Smooth muscle cell (in vitro differentiated cells): ENCODE results near the gene SAP30. TPM values are rescaled to one million over a fixed set of nuclear protein-coding genes. Genes with fewer than 3 reads are reported as not detected.
A peak's percentile ranks its signal among the peaks of the same experiment; 100 is the strongest.

Experiments
- DNase-seq: peaks from one replicate; lab custom pipeline; 2025; ENCODE audit not compliant: unreplicated experiment; lab: John Stamatoyannopoulos, UW
- H2AFZ ChIP-seq: fragments of 200-600 bp; sonication (generic); 2 replicates; pipeline ENCODE4 v1.6.0; 2016; ENCODE audit warnings: antibody characterized with exemption, low read depth, mild to moderate bottlenecking
- H3F3A ChIP-seq: fragments of 200-600 bp; sonication (generic); 2 replicates; pipeline ENCODE4 v1.6.0; 2017; ENCODE audit warnings: antibody characterized with exemption, low read depth
- H3K27ac ChIP-seq: fragments of 200-600 bp; sonication (generic); 2 replicates; pipeline ENCODE4 v1.5.1; 2016; ENCODE audit warnings: low read depth, mild to moderate bottlenecking
- H3K27me3 ChIP-seq: fragments of 200-600 bp; sonication (generic); 2 replicates; pipeline ENCODE4 v1.6.1; 2016; ENCODE audit warnings: low read depth, mild to moderate bottlenecking
- H3K36me3 ChIP-seq: fragments of 200-600 bp; sonication (generic); 2 replicates; pipeline ENCODE4 v1.5.1; 2016; ENCODE audit warnings: low read depth
- H3K4me1 ChIP-seq: fragments of 200-600 bp; sonication (generic); 2 replicates; pipeline ENCODE4 v1.5.1; 2016; ENCODE audit warnings: low read depth
- H3K4me2 ChIP-seq: fragments of 200-600 bp; sonication (generic); 2 replicates; pipeline ENCODE4 v1.6.0; 2016; ENCODE audit warnings: mild to moderate bottlenecking
- H3K4me3 ChIP-seq: fragments of 200-600 bp; sonication (generic); 2 replicates; pipeline ENCODE4 v1.5.1; 2016; ENCODE audit warnings: mild to moderate bottlenecking
- H3K79me2 ChIP-seq: fragments of 200-600 bp; sonication (generic); 2 replicates; pipeline ENCODE4 v1.6.0; 2016; ENCODE audit warnings: low read depth, mild to moderate bottlenecking
- H3K9ac ChIP-seq: fragments of 200-600 bp; sonication (generic); 2 replicates; pipeline ENCODE4 v1.6.0; 2016; ENCODE audit warnings: low read depth
- H3K9me3 ChIP-seq: fragments of 200-600 bp; sonication (generic); replicated peaks from 2 replicates; pipeline ENCODE4 v1.5.1; 2016; ENCODE audit warnings: low read depth
- H4K20me1 ChIP-seq: fragments of 200-600 bp; sonication (generic); 2 replicates; pipeline ENCODE4 v1.6.0; 2016; ENCODE audit warnings: low read depth
- CTCF ChIP-seq: fragments of 200-600 bp; sonication (generic); IDR thresholded peaks from 2 replicates; pipeline ENCODE4 v1.5.1; 2017; ENCODE audit warnings: borderline replicate concordance, mild to moderate bottlenecking, antibody characterized with exemption; ENCODE audit not compliant: insufficient read depth, poor library complexity, severe bottlenecking
- WGBS: methylation state at CpG from one replicate; pipeline ENCODE4 v1.1.7; 2016; ENCODE audit warnings: low lambda C conversion rate; 5-methylcytosine and 5-hydroxymethylcytosine counted together
- polyA plus RNA-seq: library from polyadenylated mRNA; unstranded; fragments of >200 nt; fragmentation: Nextera tagmentation; extraction: Ambion mirVana; gene quantifications from 2 replicates; pipeline ENCODE4 v1.2.1, GENCODE V29; 2016
- total RNA-seq: library from RNA; depleted of rRNA; stranded (reverse); fragments of >200 nt; gene quantifications from 2 replicates; pipeline ENCODE4 v1.2.3, GENCODE V29; 2014

The SAP30 gene
- total and polyA plus RNA-seq, 2 experiments from 2014 or later: 18.6 to 35.2 TPM

- H3K36me3 ChIP-seq: peaks cover 6% of the 10 kb centered on the region
- no peak overlapping the region for H2AFZ ChIP-seq
- no peak overlapping the region for H3K4me3 ChIP-seq
- no peaks in the 10 kb centered on the region for H3K4me1 ChIP-seq
- TF ChIP-seq CTCF: no peak
- no peaks in the 10 kb centered on the region for H3K9me3 ChIP-seq
- H4K20me1 ChIP-seq: no peaks in the 10 kb centered on the region
- DNase-seq: no peak
- H3K9ac ChIP-seq: no peak overlapping the region
- no peak overlapping the region for H3K4me2 ChIP-seq
- H3K27me3 ChIP-seq: no peaks in the 10 kb centered on the region
- peaks cover 16% of the 10 kb centered on the region for H3K79me2 ChIP-seq
- no peak overlapping the region for H3K27ac ChIP-seq
- 96% methylated on average over 1 of the region's 1 CpG for WGBS
- H3F3A ChIP-seq: no peaks in the 10 kb centered on the region
Observed at GRCh38 chr4:173391701-173392100, 20.9 kb downstream of the SAP30 start.

GRCh38 chr4:173397604-173398003 lies 26.9 kb downstream of the SAP30 start:
- peak overlapping the region; percentile 56 for H3K27ac ChIP-seq
- TF ChIP-seq CTCF: no peak
- no peak overlapping the region for H3K4me3 ChIP-seq
- no peaks in the 10 kb centered on the region for H3F3A ChIP-seq
- H3K9ac ChIP-seq: no peak overlapping the region
- peaks cover 13% of the 10 kb centered on the region for H3K4me1 ChIP-seq
- H3K9me3 ChIP-seq: no peaks in the 10 kb centered on the region
- no peaks in the 10 kb centered on the region for H3K27me3 ChIP-seq
- peaks cover 6% of the 10 kb centered on the region for H3K36me3 ChIP-seq
- H4K20me1 ChIP-seq: no peaks in the 10 kb centered on the region
- 74% methylated on average over 1 of the region's 1 CpG for WGBS
- no peak overlapping the region for H2AFZ ChIP-seq
- H3K79me2 ChIP-seq: peaks cover 20% of the 10 kb centered on the region
- no peak for DNase-seq
- peak overlapping the region; percentile 72 for H3K4me2 ChIP-seq

- Histone ChIP-seq H2AFZ (no peak overlapping the region), H3K36me3 (peaks cover 3% of the 10 kb centered on the region), H3K4me2 (peak overlapping the region; percentile 72), H3K79me2 (peaks cover 20% of the 10 kb centered on the region), H3F3A (no peaks in the 10 kb centered on the region), H3K9me3 (no peaks in the 10 kb centered on the region), H3K27me3 (no peaks in the 10 kb centered on the region), H4K20me1 (no peaks in the 10 kb centered on the region), H3K4me3 (peak overlapping the region; percentile 5), H3K9ac (no peak overlapping the region), H3K27ac (peak overlapping the region; percentile 56), H3K4me1 (peaks cover 13% of the 10 kb centered on the region)
- no peak for DNase-seq
- no peak for TF ChIP-seq CTCF
Observed at GRCh38 chr4:173398220-173398619, 27.5 kb downstream of the SAP30 start.

DNA sequence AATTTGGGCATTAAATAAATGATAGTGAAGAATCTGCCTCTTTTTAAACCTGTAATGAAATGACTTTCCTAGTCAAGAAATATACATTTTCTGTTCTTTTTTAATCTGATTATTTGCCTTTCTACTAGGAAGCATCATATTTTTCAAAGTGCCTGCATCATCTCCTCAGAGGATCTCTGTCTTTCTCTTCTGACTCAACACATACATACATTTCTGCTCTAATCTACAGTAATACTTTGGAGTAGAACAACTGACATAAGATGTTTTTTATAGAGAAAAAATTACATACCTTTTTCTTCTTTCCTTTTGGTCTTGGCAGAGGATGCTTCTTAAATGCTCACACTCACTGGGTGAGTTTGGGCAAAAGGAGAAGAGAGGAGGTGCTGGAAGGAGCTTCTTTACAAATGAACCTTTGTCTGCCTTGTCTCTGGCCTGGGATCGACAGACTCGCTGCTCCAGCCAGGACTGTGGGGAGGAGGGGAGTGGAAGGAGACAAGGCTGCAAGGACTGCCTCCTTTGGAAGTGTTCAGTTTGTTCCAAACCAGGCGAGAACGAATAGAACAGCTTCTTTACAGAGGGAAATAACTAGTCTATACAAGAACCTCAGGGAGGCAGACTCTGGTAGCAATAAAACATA lies 28.1 kb downstream of the SAP30 start, which contains the start of gene SCRG1:
SCRG1 (minus strand) TSS at position 338 of the 637 bp plus-strand sequence. CDS start 7,702 bp downstream, outside the sequence.
- peak within 1 kb of the TSS; percentile 5 for H3K4me3 ChIP-seq
- no peaks in the 10 kb centered on the region for H3K36me3 ChIP-seq
- 29% methylated on average over 4 of the region's 4 CpGs for WGBS
- no peaks in the 10 kb centered on the region for H3F3A ChIP-seq
- H2AFZ ChIP-seq: peak within 1 kb of the TSS; percentile 68
- H3K4me2 ChIP-seq: peak within 1 kb of the TSS; percentile 72
- no peaks in the 10 kb centered on the region for H4K20me1 ChIP-seq
- no peaks in the 10 kb centered on the region for H3K9me3 ChIP-seq
- no peaks in the 10 kb centered on the region for H3K27me3 ChIP-seq
- peak within 1 kb of the TSS; percentile 56 for H3K27ac ChIP-seq
- H3K4me1 ChIP-seq: peaks cover 13% of the 10 kb centered on the region
- DNase-seq: no peak
- no peak within 1 kb of the TSS for H3K9ac ChIP-seq
- TF ChIP-seq CTCF: no peak
- H3K79me2 ChIP-seq: peaks cover 18% of the 10 kb centered on the region
